ENCODE data around the gene RGS8. TPM values are rescaled to one million over a fixed set of nuclear protein-coding genes. Genes with fewer than 3 reads are reported as not detected.

Gene RGS8
- total RNA-seq, 1 experiment from 2014 or later = not detected

DNA sequence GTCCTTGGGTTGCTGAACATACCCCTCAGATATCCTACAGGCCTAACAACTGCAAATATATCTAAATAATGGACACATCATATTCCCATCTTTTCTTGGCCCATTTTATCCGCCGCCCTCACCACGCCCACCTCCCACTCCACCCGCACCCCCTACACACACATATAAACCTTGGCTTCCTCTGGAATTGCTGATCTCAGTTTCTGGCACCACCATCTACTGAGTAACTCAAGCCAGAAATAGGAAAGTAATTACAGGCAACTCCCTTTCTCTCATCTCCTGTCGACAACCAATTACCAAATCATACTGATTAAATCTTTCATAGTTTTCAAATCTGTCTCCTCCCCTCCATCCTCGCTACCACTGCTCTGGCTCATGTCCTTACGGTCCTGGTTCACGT lies 4.7 kb downstream of the RGS8 start:
- DNase-seq (ENCODE audit: unreplicated experiment) = no peak
- BruUV-seq (replicated peaks) = no TSS peak
- intact Hi-C loops (cut with micrococcal nuclease) = loop anchor here (5.0 kb wide), 1 partner anchor 77 kb away; the partner anchor contains the start of gene RGS16

DNA sequence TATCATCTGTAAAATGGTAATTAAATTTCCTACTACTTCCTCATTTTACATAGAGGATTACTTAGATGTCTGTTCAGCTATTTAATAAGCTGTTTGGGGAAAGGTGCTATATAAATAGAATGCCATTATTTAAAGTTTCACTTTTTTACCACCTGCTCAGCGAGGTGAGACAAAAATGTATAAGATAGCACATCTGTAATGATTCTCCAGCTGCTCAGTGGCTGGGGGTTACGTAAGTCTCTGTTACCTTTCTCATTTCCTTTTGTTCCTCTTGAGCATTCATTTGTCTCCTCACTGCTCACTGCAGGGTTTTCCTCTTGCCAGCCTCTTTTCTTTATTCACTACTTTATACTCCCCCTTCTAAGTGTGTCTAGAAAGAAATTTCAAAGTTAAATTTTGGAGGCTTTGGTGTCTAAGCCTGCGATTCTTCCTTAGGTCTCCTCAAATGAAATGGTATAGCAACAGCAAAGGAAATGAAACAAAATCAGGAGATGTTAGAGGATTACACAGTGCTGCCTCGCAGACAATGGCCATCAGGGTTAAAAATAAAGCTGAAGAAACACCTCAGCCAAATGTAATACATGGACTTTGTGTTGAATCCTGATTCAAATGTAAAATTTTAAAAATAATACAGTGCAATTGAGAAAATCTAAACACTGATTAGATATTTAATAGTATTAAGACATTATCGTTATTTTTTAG lies 6.8 kb downstream of the RGS8 start:
- Mint-ChIP-seq H3K4me3 (ENCODE audit: unreplicated experiment) (no peak overlapping the region), H3K27ac (ENCODE audit: low read depth, unreplicated experiment) (no peak overlapping the region), H3K36me3 (ENCODE audit: insufficient read depth, unreplicated experiment) (no peaks in the 10 kb centered on the region), H3K4me1 (ENCODE audit: insufficient read depth, unreplicated experiment) (peaks cover 36% of the 10 kb centered on the region), H3K27me3 (ENCODE audit: insufficient read depth, unreplicated experiment) (peaks cover 6% of the 10 kb centered on the region), H3K9me3 (ENCODE audit: unreplicated experiment) (no peaks in the 10 kb centered on the region)
- POLR2A ChIA-PET = interaction anchor here (0.6 to 1.1 kb wide), 4 partner anchors 10 to 228 kb away, joined by 3 to 4 read pairs (median 3); no protein-coding TSS in a partner anchor
- no TSS peak for BruUV-seq (replicated peaks)
- TF ChIP-seq, protein P1, sequence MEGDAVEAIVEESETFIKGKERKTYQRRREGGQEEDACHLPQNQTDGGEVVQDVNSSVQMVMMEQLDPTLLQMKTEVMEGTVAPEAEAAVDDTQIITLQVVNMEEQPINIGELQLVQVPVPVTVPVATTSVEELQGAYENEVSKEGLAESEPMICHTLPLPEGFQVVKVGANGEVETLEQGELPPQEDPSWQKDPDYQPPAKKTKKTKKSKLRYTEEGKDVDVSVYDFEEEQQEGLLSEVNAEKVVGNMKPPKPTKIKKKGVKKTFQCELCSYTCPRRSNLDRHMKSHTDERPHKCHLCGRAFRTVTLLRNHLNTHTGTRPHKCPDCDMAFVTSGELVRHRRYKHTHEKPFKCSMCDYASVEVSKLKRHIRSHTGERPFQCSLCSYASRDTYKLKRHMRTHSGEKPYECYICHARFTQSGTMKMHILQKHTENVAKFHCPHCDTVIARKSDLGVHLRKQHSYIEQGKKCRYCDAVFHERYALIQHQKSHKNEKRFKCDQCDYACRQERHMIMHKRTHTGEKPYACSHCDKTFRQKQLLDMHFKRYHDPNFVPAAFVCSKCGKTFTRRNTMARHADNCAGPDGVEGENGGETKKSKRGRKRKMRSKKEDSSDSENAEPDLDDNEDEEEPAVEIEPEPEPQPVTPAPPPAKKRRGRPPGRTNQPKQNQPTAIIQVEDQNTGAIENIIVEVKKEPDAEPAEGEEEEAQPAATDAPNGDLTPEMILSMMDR (IDR thresholded peaks at IDR 0.05; ENCODE audit: unreplicated experiment) = no peak
- intact Hi-C loops (cut with micrococcal nuclease) = no loop called here
- CTCF ChIA-PET = interaction anchor here (0.8 to 1.1 kb wide), 2 partner anchors 74 to 103 kb away, joined by 3 read pairs; no protein-coding TSS in a partner anchor
- DNase-seq (ENCODE audit: unreplicated experiment) = no peak

More for the DNA sequence above, 4.7 kb downstream of the RGS8 start:
- no peak overlapping the region for H3K4me3 Mint-ChIP-seq (ENCODE audit: unreplicated experiment)
- H3K27ac Mint-ChIP-seq (ENCODE audit: low read depth, unreplicated experiment) = no peak overlapping the region
- peaks cover 36% of the 10 kb centered on the region for H3K4me1 Mint-ChIP-seq (ENCODE audit: insufficient read depth, unreplicated experiment)
- H3K27me3 Mint-ChIP-seq (ENCODE audit: insufficient read depth, unreplicated experiment) = no peaks in the 10 kb centered on the region
- ChIA-PET POLR2A (no interaction called here), CTCF (interaction anchor here (0.5 to 1.3 kb wide), 2 partner anchors 14 to 150 kb away, joined by 3 to 4 read pairs; no protein-coding TSS in a partner anchor)
- H3K36me3 Mint-ChIP-seq (ENCODE audit: insufficient read depth, unreplicated experiment) = no peaks in the 10 kb centered on the region
- TF ChIP-seq, protein P1 (IDR thresholded peaks at IDR 0.05; ENCODE audit: unreplicated experiment) = no peak
- H3K9me3 Mint-ChIP-seq (ENCODE audit: unreplicated experiment) = no peaks in the 10 kb centered on the region

DNA sequence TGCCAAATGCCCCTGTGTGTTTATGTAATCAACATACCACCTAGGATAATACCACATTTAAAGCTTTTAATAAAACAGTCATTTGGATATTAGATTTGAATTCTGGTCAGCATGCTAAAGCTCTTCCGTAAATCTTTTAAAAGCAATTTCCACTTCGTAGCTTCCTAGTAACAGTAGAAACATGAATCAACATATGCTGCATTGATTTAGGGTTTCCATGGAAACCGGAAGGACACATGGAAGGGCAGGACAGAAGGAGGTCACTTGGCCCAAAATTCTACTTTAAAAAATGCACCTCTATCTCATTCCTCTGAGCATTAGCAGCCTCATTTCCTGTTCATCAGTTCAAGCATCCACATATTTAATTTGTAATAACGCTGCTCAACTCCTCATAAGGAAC lies 8.1 kb downstream of the RGS8 start:
- Mint-ChIP-seq H3K27me3 (ENCODE audit: insufficient read depth, unreplicated experiment) (peaks cover 19% of the 10 kb centered on the region), H3K4me3 (ENCODE audit: unreplicated experiment) (no peak overlapping the region), H3K27ac (ENCODE audit: low read depth, unreplicated experiment) (no peak overlapping the region), H3K9me3 (ENCODE audit: unreplicated experiment) (no peaks in the 10 kb centered on the region), H3K36me3 (ENCODE audit: insufficient read depth, unreplicated experiment) (no peaks in the 10 kb centered on the region), H3K4me1 (ENCODE audit: insufficient read depth, unreplicated experiment) (peaks cover 33% of the 10 kb centered on the region)
- intact Hi-C loops (cut with micrococcal nuclease) = no loop called here
- ChIA-PET CTCF (interaction anchor here (0.6 to 1.3 kb wide), 5 partner anchors 14 to 467 kb away, joined by 3 to 4 read pairs (median 3); no protein-coding TSS in a partner anchor), POLR2A (no interaction called here)
- DNase-seq (ENCODE audit: unreplicated experiment) = no peak
- BruUV-seq (replicated peaks) = no TSS peak
- TF ChIP-seq, protein P1 (IDR thresholded peaks at IDR 0.05; ENCODE audit: unreplicated experiment) = no peak

DNA sequence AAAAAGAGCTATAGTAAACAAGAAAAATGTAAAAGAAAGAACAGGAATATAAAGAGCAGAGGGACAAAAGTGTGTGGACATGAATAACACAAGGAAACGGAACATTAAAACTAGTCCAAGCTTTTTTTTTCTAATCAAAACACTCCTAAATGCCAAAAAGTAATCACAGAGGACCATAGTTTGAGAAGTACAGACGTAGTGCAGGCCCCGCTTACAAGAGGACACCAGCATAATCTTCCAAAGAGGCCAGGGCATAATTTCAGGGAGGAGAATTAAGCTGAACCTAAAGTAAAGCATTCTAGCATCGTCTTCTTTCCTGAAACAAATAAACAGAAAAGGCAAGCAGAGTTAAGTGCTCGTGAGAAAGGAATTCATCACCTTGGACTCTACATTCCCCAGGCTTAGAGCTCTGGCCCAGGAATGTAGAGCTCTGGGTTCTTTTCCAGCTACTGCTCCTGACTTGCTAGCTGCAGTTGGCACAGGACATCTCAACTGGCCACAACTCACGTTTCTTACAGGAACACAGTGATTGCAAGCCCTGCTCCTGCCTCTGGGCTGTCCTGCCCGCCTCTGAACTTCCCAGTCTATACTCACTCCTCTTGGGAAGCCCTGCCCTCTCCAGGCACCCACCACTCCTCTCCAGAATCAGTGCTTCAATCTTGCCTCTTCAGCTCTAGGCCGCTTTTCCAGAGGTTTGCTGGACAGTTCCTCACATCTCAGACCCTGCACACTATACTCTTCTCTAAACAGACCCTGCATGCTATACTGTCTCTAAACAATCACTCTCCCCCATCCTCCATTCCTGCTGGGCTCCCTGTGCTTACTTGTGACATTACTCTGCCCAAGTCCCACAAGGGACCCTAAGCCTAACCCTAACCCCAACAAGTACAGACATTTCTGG lies 9.8 kb downstream of the RGS8 start:
- Mint-ChIP-seq H3K36me3 (ENCODE audit: insufficient read depth, unreplicated experiment) (no peaks in the 10 kb centered on the region), H3K9me3 (ENCODE audit: unreplicated experiment) (no peaks in the 10 kb centered on the region), H3K27ac (ENCODE audit: low read depth, unreplicated experiment) (no peak overlapping the region), H3K4me1 (ENCODE audit: insufficient read depth, unreplicated experiment) (peaks cover 16% of the 10 kb centered on the region), H3K27me3 (ENCODE audit: insufficient read depth, unreplicated experiment) (peaks cover 24% of the 10 kb centered on the region), H3K4me3 (ENCODE audit: unreplicated experiment) (no peak overlapping the region)
- no TSS peak for BruUV-seq (replicated peaks)
- CTCF ChIA-PET = interaction anchor here (0.5 to 1.3 kb wide), 6 partner anchors 13 to 1043 kb away, joined by 3 to 5 read pairs (median 3); no protein-coding TSS in a partner anchor
- intact Hi-C loops (cut with micrococcal nuclease) = no loop called here
- POLR2A ChIA-PET = interaction anchor here (0.7 to 2.1 kb wide), 3 partner anchors 11 to 35 kb away, joined by 3 to 5 read pairs (median 4); no protein-coding TSS in a partner anchor
- no peak for DNase-seq (ENCODE audit: unreplicated experiment)
- TF ChIP-seq, protein P1 (IDR thresholded peaks at IDR 0.05; ENCODE audit: unreplicated experiment) = no peak
